Neural crest cell (in vitro differentiated cells): ENCODE results near the gene TEKT5. TPM values are rescaled to one million over a fixed set of nuclear protein-coding genes. Genes with fewer than 3 reads are reported as not detected.
"Not testable (repeated sequence)": the region's sequence is repeated elsewhere in the genome, so short reads cannot be mapped to it uniquely, and the experiment has no call there.

Experiments used
- DNase-seq: peaks from one replicate; pipeline ENCODE4 v3.0.0; 2021; ENCODE audit warnings: low read depth, mixed read lengths, low spot score
- H3K27ac Mint-ChIP-seq: one replicate; pipeline ENCODE4 v1.8.0; 2021; ENCODE audit warnings: mild to moderate bottlenecking, mixed read lengths; ENCODE audit not compliant: unreplicated experiment
- H3K27me3 Mint-ChIP-seq: 2 replicates; pipeline ENCODE4 v1.8.0; 2021; ENCODE audit warnings: low read depth, mild to moderate bottlenecking, mixed read lengths
- H3K36me3 Mint-ChIP-seq: 2 replicates; pipeline ENCODE4 v1.8.0; 2021; ENCODE audit warnings: low read depth, mild to moderate bottlenecking, mixed read lengths
- H3K4me1 Mint-ChIP-seq: 2 replicates; pipeline ENCODE4 v1.8.0; 2021; ENCODE audit warnings: mixed read lengths
- H3K4me3 Mint-ChIP-seq: one replicate; pipeline ENCODE4 v1.8.0; 2021; ENCODE audit warnings: mild to moderate bottlenecking, mixed read lengths
- H3K9me3 Mint-ChIP-seq: 2 replicates; pipeline ENCODE4 v1.8.0; 2021; ENCODE audit warnings: mixed read lengths
- total RNA-seq: library from RNA; stranded (reverse); gene quantifications from 2 replicates; pipeline ENCODE4 v1.2.1, GENCODE V29; 2021
- TF ChIP-seq, protein P1 (sequence below): fragments of 200-600 bp; sonication (generic); conservative IDR thresholded peaks from 2 replicates; pipeline ENCODE4 v1.5.0; 2021; ENCODE audit warnings: antibody characterized with exemption, mild to moderate bottlenecking

TEKT5 gene
- total RNA-seq, 1 donor from 2014 or later = 0.68 TPM

DNA sequence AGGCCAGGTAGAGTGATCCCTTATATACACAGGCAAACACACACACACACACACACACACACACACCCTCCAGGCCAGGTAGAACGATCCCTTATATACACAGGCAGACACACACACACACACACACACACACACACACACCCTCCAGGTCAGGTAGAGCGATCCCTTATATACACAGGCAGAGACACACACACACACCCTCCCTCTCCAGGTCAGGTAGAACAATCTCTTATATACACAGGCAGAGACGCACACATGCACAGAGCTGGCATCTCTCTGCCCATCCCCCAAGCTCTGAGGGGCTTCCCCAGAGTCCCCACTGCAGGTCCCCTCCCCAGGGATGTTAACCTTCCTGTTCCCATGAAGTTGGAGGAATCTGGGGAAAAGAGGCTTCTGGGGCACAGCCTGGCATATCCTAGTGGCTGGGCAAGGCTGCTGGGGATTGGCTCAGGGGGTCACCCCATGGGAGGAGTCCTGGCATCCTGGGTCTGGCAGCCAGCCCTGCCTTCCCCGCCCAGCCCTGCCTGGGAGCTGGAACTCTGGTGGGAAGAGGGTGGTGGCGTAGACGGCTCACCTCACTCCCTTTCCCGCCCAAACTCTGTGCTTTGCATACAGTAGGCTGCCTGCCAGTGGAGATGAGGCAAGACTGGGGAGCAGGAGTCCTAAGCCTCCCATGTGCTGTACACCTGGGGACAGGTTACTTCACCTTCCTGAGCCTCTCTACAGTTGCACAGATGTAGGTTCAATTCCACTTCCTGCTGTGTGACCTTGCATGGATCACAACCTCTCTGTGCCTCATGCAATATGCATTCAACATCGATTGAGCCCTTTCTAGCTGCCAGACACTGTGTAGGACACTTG, 41.8 kb downstream of the TEKT5 start:
- H3K36me3 Mint-ChIP-seq = no peaks in the 10 kb centered on the region
- H3K4me1 Mint-ChIP-seq = no peaks in the 10 kb centered on the region
- no peak for DNase-seq
- no peaks in the 10 kb centered on the region for H3K27me3 Mint-ChIP-seq
- H3K27ac Mint-ChIP-seq = no peak overlapping the region
- TF ChIP-seq, protein P1, sequence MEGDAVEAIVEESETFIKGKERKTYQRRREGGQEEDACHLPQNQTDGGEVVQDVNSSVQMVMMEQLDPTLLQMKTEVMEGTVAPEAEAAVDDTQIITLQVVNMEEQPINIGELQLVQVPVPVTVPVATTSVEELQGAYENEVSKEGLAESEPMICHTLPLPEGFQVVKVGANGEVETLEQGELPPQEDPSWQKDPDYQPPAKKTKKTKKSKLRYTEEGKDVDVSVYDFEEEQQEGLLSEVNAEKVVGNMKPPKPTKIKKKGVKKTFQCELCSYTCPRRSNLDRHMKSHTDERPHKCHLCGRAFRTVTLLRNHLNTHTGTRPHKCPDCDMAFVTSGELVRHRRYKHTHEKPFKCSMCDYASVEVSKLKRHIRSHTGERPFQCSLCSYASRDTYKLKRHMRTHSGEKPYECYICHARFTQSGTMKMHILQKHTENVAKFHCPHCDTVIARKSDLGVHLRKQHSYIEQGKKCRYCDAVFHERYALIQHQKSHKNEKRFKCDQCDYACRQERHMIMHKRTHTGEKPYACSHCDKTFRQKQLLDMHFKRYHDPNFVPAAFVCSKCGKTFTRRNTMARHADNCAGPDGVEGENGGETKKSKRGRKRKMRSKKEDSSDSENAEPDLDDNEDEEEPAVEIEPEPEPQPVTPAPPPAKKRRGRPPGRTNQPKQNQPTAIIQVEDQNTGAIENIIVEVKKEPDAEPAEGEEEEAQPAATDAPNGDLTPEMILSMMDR = no peak
- H3K9me3 Mint-ChIP-seq = peaks cover 1% of the 10 kb centered on the region
- no peak overlapping the region for H3K4me3 Mint-ChIP-seq

DNA sequence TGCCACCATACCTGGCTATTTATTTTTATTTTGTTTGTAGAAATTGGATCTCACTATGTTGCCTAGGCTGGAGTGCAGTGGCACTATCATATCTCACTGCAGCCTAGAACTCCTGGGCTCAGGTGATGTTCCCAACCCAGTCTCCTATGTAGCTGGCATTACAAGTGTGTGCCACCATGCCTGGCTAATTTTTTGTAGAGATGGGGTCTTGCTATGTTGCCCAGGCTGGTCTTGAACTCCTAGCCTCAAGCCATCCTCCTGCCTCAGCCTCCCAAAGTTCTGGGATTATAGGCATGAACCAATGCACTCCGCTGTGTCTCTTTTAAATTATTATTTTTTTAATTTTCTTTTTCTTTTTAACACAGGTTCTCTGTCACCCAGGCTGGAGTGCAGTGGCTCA, 45.6 kb downstream of the TEKT5 start:
- H3K27ac Mint-ChIP-seq, H3K4me1 Mint-ChIP-seq, DNase-seq, H3K36me3 Mint-ChIP-seq, H3K4me3 Mint-ChIP-seq, H3K27me3 Mint-ChIP-seq, H3K9me3 Mint-ChIP-seq: not testable (repeated sequence)

DNA sequence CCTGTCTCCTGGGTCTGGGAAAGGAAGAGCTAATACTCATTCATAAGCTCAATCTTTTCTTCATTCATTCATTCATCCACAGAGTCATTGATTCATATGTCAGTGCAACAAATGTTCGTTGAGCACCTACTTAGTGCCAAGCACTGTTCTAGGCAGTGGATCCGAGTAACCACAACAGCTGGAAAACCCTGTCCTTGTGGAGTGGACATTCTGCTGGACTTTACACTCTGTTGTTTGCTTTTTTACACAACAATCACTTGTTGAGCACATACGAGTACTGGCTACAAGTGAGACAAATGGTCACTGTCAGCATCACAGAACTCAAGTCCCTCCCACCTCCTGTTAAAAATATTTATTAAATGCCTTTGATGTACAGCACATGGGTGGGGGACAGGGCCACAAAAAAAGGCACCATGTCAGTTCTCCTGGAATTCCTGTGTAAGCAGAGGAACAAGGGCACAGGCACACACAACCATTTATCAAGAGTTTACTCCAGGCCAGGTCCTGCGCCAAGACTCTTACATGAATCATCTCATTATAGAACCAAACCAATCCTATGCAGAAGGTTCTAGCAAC, 46.9 kb downstream of the TEKT5 start:
- H3K9me3 Mint-ChIP-seq = no peaks in the 10 kb centered on the region
- no peaks in the 10 kb centered on the region for H3K36me3 Mint-ChIP-seq
- no peaks in the 10 kb centered on the region for H3K27me3 Mint-ChIP-seq
- H3K4me1 Mint-ChIP-seq = peaks cover 1% of the 10 kb centered on the region
- H3K4me3 Mint-ChIP-seq = no peak overlapping the region
- DNase-seq = no peak
- TF ChIP-seq, protein P1 = no peak
- no peak overlapping the region for H3K27ac Mint-ChIP-seq

GRCh38 chr16:10647264-10647720, 47.4 kb downstream of the TEKT5 start:
- H3K4me1 Mint-ChIP-seq = peaks cover 6% of the 10 kb centered on the region
- DNase-seq = no peak
- no peaks in the 10 kb centered on the region for H3K36me3 Mint-ChIP-seq
- no peaks in the 10 kb centered on the region for H3K9me3 Mint-ChIP-seq
- H3K27ac Mint-ChIP-seq = no peak overlapping the region
- H3K27me3 Mint-ChIP-seq = no peaks in the 10 kb centered on the region
- TF ChIP-seq, protein P1 = no peak
- H3K4me3 Mint-ChIP-seq = no peak overlapping the region

DNA sequence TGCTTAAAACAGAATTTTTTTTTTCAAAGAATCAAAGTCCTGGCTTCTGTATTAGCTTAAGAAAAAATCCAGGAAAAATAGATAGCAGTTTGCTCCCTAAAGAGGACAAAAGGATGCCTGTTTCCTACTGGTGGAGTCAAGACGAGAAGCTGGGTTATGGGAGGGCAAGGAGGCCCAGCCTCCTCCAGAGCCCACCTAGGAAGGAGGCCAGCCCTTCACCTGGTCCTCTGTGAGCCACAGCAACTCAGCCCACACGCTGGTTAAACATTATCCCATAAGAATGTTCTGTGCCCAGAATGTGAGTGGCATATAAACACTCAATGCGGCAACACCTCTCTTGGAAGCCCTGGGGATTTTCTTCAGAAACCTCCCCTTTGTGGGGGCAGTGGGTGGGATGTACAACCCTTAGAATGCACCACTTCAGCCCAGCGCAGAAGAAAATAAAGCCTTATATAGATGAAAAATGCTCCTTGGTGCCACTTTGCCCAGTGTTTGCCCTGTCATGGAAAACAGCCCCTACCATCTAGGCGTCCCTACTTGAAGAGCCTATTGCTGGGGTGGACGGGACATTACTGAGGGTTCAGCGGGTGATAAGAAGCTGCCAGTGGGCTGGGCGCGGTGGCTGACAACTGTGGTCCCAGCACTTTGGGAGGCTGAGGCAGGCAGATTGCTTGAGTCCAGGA, 48.0 kb downstream of the TEKT5 start:
- H3K9me3 Mint-ChIP-seq = no peaks in the 10 kb centered on the region
- H3K4me3 Mint-ChIP-seq = no peak overlapping the region
- H3K27me3 Mint-ChIP-seq = no peaks in the 10 kb centered on the region
- no peaks in the 10 kb centered on the region for H3K36me3 Mint-ChIP-seq
- TF ChIP-seq, protein P1 = no peak
- peaks cover 12% of the 10 kb centered on the region for H3K4me1 Mint-ChIP-seq
- H3K27ac Mint-ChIP-seq = no peak overlapping the region
- no peak for DNase-seq
